Mammary epithelial cell (primary cell): Measurements from ENCODE around the gene TTBK2.

Experiments
- CTCF ChIP-seq, 2 donors: IDR thresholded peaks in 1 of 2; conservative IDR thresholded peaks in 1 of 2; 2 replicates each; pipeline ENCODE4 v1.5.1; 2011 to 2012; ENCODE audit warnings: inconsistent platforms in 2 of 2, low read length in 2 of 2, mild to moderate bottlenecking in 2 of 2, control low read depth in 1 of 2, low read depth in 1 of 2; ENCODE audit not compliant: insufficient read depth in 1 of 2; ENCODE audit errors: extremely low read depth in 1 of 2
- EZH2 ChIP-seq: IDR thresholded peaks from 2 replicates; pipeline ENCODE4 v1.6.1; 2012; ENCODE audit warnings: low read length, inconsistent platforms, borderline replicate concordance

DNA sequence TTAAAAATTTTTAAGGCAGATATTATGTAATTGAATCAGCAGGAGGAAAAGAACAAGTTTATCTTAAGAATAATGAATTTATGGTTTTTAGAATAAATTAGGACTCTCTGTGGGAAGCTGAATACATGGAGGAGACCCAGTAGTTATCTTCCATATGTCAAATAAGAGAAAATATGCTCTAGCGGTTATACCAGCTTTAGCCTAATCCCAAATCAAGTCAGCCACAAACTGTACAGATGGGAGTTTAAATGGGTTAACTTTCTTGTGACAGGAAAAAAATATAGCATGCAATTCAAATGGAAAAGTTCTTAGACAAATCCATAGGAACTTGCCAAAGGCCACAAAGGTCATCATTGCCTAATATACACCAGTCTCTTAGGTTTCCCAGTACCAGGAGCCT is 84.3 kb downstream of the TTBK2 start:
- TF ChIP-seq EZH2 (no peak), CTCF (conservative IDR thresholded peaks at IDR 0.05 in 1 of 2, IDR thresholded peaks at IDR 0.05 in 1 of 2; ENCODE audit: extremely low read depth in 1 of 2, insufficient read depth in 1 of 2, low read depth in 1 of 2, low read length in 2 of 2) (no peak)
